CD4-positive, alpha-beta T cell treated with Interleukin-10 for 1 hour (primary cell): ENCODE measurements around the gene KLF3.

Experiments
- DNase-seq: peaks from one replicate; pipeline ENCODE4 v3.0.0-alpha.2; 2020

Gene KLF3

DNA sequence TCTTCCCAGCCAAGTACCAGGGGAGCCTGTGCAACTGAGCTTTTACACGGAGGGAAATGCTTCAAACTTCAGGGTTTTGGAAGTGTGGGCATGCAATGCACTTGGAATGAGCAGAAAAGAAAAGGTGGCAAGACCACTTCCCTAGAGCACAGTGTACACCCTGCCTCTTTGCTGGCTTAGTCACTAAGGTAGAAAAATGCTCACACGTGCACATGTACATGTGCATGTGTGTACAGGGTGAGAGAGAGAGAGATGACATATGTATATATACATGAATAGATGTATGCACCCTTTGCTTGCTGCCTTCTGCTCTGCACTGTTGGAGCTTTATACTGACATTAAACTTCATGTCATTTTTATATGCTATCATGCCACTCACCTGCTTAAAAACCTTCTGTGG, 7.9 kb upstream of the KLF3 start:
- no peak for DNase-seq

DNA sequence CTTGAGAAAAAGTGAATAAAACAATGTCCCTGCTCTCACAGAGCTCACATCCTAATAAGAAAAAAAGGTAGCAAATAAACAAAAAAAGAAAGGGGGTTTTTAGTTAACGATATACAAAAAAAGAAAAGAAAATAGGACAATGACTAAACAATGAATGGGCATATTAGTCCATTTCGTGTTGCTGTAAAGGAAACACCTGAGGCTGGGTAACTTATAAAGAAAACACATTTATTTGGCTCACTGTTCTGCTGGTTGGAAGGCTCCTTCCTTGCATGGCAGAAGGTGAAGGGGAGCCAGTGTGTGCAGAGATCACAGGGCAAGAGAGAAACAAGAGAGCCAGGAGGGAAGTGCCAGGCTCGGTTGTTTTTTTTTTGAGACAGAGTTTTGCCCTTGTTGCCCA, 4.7 kb upstream of the KLF3 start:
- DNase-seq = no peak

DNA sequence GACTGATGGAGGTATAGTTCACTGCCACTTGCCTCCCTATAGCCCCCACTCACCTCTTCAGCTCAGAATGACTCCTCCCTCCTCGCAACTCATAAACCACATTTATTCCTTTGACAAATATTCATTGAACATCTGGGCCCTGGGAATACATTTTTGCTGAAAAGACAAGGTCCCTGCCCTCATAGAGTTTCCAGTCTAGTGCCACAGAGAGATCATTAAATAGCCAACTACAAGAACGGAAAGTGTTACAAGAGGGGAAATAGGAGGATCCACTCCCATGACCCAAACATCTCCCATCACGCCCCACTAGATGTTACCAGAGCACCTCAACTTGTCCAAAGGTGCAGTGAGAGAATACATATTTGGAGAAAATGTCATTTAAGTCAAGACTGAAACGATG, 3.2 kb upstream of the KLF3 start:
- no peak for DNase-seq

DNA sequence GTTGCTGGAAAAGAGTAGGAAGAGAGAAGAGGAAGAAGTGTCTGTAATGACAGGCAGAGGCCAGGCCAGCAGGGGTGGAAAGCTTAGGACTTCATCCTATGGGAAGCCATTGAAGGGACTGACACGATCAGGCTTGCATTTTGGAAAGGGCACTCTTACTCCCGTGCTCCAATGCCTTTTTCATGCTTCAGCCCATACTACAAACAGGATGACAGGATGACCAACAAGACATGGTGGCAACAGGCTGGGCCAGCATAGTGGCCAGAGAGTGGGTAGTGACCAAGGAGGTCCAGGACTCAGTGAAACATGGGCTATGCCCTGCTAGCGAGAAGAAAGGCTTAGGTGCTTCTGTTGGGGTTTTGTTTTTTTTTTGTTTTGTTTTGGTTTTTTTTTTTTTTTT, 2.6 kb upstream of the KLF3 start:
- no peak for DNase-seq

DNA sequence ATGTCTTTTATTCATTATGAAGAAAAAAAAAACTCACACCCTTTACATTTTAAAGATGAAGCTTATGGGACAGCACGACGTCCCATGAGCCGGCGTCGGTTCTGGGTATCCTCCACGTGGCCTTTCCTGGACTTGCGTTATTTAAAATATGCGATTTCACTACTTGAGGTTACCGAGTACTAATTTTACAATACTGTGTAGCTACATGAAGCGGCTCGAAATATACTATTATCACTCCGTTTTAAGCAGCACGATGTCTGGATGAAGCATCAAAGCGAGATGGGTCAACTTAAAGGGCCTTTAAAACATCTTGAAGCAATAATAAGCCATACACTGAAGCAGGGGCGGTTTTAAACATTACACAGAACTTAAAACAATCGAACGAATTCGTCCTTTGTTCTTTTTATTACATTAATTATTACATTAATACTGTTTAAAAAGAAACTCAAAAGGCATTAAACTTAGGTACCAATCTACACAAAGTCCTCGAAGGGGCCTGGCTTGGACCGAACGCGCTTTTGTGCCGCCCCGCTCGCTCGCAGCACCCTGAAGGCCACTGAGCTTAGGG, 1.4 kb upstream of the KLF3 start:
- no peak for DNase-seq

DNA sequence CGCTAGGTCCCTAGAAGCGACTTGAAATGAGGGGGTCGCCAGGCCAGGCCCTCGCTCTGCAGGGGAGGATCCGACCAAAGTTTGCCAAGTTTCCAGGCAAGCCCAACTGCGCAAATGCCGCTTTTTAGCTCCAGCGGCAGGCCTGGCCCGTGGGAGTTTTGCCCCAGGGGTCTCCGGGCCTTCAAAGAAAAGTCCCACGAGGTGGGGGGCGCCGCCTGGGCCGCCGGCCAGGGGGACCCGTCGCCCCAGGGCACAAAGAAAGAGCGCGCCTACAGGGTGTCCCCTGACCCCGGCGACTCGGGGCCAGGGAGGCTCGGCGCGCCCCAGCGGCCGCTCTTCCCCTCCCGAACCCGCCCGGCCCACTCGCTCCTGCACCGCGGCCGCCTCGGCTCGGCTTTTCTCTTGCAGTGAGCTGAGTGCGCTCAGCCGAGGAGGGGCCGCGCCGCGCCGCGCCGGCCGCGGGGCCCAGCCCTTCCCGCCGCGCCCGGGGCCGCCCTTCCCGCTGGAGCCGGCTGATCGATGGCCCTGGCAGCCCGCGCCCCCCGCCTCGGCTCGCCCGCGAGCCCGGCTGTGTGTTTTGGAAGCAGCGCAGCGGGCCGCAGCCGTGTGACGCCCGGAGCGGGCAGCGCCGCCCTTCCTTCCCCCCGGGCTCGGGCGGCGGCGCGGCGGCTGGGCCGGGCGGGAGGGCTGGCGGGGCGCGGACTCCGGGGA, 754 bp upstream of the KLF3 start:
- no peak for DNase-seq

DNA sequence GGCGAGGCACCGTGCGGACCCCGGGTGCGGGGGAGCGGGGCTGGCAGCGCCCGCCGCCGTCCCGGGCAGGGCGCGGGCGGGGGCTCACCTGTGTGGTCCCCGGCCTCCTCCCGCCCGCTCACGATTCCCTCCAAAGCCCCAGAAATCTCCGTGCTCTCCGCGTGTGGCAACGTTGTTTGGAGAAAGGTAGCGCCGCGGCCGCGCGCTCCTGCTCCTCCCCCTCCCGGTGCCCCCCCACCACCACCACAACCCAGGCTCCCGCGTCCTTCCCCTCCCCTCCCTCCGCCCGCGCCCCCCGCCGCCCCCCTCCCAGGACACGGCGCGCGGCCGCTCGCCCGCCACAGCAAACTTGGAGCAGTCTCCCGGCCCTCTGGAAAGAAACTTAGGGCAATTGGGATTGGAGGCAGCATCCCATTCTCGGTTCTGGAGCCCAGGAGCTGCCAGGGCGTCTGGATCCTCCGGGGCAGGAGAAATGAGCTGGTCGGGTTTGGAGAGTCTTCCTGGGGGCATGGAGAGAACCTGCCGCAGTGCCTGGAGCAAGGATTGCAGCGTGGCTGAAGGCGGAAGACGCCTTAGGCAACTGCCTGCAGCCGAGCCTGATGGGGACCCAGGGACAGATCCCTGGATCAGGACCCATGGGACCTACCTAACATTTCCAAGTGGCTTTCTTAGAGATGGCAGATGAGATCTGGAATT, 855 bp downstream of the KLF3 start:
- DNase-seq = peak; percentile 44

DNA sequence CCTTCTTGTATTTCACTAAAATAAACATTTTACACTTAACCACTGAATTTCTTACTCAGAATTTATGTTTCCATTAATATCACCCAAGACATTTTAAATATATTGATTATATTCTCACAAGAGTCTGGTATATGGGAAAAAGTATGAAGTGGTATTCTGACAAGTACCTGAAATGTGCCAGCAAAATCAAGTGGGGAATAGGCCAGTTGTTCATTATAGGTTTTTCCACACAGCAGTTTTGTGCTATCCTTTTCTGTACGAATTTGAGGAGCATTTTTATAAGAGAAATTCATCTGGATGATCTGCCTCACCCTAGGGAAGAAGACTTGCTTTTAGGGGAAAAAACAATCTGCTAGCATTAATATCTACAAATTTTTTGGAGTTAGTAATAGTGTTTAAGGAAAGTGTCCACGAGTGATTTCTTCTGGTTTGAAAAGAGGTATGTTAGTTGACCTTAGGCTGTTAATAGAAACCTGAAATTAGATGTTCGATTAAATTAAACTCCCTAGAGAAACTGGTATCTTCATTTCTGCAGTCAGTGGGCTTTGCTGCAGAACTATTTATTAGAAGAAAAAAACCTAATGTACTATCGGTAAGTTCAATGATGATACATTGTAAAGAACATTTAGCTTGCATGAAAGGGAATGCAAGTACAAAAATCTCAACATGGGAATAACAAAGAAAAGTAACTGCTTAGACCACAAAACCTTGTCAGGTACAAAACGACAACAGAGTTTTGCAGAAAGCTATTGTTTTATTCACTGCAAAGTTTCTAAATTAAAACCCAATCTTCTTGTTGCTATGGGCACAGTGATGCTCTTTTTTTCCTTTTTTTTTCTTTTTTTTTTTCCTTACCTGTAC, 1.8 kb downstream of the KLF3 start:
- DNase-seq = no peak

DNA sequence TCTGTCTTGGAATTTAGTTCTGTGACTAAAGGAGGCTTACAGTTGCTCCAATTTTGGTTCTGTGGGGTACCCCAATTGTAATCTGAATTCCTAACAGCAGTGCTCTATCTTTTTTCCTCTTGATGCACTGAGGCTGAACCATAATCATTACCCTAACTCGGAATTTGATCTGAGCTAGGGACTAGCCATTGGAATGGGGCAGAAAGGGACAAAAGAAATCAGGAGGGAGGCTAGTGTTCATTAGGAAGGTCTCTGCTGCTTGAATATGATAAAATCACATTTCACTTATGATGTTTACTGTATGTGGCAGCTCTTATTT, 2.7 kb downstream of the KLF3 start:
- no peak for DNase-seq

DNA sequence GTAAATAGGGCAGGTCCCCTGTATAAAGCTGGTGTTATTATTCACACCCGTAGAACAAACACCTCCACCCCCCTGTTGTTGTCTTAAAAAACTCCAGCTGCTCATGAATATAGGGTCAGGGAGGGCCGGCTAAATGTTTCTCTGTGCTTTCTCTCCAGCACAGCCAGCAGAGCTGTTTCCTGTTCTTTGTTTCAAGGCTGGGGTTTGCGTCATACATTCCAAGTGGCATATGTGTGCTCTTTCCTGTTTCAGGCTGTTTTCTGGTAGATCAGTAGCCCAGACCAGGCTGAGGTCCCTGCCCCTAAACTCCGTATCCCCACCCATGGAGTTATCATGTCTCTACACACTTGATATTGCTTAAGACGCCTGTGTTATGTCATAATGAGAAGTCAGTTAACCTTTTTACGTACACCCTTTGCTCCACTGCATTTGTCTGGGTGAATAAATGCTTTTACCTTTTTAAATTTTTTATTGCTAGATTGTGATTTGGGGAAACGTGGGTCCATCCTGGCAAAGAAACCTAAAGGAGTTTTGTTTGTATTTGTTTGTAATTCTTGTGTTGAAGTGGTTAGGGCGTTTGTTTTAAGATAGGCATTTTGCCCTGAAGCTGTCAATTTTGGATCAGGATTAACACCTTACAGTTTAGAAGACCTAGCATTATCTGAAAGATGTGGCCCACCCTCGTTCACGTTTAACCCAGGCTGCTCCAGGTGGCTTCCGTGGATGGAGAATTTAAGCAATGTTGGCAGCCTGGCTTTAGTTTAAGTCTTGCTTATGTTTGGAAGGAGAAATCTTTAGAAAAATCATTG, 3.3 kb downstream of the KLF3 start:
- DNase-seq = peak; percentile 79

DNA sequence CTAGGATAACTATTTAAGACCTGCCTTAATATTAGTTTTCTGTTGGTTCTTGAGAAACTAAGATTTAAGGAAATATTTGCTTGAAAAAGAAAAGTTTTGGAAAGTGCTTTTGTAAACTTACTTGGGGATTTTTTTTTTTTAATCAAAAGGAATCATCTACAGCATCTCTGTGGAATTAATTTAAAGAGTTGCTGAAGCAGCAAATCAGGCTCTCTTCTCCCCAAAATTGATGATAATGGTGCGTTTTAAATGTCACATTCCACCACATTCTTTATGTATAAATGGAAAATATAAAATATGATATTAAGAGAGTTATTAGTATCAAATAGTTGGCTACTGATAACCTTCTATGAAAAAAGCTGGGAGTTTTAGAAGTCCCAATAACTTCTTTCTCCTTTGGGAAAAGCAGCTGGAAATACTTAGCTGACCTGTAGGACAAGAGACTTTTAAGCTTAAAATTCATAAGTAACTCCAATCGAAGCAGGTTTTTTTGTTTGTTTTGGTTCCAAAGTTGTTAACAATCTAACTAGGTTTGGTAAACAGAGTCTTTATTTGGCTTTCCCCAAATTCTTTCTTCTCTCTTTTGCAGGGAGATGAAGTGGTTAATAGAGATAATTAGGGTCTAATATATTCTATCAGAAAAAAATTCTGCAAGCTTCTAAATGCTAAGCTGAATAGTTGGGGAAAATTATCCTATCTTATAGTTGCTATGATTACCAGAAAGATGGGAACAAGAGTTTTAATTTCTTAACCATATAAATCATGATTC, 4.4 kb downstream of the KLF3 start:
- no peak for DNase-seq

DNA sequence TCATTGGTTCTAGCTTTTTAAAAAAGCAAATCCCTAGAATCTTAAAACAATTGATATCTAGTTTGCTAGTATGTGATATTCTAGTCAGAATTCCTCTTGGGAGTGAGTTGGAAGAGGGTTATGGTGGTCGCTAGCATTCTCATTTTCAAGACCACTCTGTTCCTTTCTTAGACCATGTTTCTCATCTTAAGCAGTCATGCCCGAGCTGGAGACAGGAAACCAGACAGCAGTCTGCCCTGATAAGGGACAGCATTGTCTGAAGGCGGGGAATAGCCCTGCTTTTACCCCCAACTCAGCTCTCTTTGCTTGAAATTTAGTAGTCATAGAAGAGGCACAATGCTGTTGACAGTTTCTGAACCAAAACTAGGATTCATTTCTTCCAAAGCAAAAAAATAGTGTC, 5.2 kb downstream of the KLF3 start:
- DNase-seq = no peak

DNA sequence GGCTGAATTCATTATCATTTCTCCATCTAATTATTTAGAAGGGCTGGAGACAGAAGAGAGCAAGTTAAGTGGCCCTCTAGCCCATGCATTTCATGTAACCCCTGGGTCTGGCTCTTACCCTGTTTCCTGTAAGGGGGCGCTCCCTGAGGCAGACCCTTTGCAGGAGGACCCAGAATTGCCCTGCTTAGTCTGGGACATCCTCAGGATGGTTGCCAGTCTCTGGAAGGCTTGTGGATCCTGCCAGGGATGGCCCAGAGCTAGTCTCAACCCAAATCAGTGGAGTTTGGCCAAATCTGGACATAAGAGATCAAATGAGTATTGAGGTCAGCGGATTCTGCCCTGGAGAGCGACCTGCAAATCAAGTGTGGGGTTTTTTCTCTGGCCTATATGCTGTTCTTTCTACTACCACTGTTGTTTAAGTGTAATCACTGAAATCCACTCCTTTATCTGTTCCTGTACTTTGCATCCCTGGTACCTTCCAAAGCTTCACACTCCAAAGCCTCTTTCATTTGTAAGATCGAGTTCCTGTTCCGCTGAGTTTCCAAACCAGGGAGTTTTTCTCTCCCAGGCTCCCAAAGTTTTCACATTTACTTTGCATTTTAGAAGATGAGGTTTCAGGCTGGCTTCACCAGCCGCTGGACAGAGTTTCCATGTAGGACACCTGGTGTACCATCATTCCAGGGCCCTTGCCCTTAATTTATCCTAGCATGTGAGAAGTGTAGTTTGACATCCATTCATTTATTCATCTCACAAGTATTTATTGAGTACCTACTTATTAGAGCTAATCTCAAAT, 6.3 kb downstream of the KLF3 start:
- no peak for DNase-seq

DNA sequence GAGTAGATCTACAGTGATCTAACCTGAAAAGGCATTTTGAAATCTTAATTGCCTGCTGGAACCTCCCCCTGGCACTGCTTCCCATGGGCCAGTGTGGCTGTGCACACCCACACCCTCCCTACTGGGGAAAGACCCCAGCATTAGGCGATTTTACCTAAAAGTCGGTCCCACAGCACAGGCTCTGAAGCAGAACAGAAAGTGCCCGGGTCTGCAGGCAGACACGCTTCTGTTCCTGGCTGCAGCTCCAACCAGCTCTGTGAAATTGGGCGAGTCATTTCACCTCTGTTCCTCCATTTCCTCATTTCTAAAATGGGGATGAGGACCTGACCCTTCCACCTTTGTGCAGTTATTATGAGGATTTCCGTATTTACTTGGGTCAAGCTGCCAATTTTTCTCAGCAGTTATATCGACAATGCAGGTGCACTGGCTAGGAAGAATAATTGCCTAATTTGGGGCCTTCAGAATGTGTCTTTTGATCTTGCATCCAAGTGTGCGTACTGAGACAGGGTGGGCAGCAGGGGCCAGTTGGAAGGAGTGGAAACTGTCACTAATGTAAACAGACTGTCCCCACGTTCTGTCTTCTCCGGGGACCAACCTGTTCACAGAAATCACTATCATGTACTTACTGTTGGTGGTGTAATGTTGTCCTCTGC, 7.1 kb downstream of the KLF3 start:
- DNase-seq = no peak

DNA sequence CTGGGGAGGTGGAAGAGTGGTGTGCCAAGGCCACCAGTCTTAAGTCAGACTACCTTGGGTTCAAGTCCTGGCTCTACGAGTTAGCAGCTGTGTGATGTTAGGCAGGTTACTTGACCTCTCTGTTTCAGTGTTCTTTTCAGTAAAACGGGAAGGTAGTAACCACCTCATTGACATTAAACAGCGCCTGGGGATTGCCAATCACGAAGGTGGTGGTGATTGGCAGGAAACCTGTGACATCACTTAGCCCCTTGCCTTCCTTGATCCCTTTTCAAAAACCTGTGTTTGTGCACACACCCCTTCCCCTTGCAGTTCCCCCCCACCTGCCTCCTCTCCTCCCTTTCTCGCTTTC, 7.6 kb downstream of the KLF3 start:
- DNase-seq = peak; percentile 48

DNA sequence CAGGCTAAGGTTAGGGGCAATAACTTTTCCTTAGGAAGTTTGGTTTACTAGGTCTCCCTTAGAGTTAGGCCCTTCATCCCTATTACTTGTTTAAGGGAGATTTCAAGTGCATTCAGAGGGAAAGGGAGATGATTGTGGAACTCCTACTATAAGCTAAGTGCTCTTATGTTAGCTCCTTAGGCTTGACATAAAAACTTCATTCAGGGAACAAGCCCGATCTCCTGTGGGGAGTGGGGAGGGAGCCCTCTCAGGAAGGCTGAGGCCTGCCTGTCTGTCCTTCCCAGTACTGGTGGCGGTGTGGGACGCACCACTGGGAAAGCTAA, 8.0 kb downstream of the KLF3 start:
- DNase-seq = no peak

DNA sequence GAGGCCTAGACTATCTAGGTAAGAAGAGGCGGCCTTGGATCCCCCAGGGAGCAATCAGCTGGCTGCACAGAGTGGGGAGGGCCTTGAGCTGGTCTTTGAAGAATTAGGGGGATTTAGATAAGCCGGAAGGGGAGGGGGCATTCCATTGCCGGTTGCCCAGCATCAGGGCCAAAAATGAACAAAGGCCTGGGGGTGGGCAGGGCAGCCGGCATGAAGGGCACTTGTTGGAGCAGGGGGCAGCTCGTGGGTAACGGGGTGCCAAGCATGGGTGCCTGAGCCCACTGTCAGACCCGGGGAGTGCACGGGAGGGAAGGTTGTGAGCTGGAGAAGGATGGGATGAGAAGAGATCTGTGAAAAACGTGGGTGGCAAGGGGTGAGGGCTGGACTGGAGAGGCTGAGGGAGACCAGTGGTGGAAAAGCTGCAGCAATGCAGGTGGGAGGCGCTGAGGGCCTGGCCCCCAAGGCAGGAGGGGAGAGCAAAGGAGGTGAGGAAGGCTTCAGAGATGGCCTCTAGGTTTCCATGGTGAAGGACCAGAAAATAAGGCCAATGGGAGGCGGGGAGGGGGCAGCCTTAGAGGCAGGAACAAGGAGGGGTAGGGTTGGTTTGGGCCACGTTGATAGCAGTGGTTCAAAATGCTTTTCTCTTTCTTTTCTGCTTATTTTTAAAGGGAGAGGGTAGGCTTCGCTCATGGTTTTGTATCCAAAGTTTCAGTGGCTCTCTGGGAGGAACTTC, 8.6 kb downstream of the KLF3 start:
- DNase-seq = no peak

DNA sequence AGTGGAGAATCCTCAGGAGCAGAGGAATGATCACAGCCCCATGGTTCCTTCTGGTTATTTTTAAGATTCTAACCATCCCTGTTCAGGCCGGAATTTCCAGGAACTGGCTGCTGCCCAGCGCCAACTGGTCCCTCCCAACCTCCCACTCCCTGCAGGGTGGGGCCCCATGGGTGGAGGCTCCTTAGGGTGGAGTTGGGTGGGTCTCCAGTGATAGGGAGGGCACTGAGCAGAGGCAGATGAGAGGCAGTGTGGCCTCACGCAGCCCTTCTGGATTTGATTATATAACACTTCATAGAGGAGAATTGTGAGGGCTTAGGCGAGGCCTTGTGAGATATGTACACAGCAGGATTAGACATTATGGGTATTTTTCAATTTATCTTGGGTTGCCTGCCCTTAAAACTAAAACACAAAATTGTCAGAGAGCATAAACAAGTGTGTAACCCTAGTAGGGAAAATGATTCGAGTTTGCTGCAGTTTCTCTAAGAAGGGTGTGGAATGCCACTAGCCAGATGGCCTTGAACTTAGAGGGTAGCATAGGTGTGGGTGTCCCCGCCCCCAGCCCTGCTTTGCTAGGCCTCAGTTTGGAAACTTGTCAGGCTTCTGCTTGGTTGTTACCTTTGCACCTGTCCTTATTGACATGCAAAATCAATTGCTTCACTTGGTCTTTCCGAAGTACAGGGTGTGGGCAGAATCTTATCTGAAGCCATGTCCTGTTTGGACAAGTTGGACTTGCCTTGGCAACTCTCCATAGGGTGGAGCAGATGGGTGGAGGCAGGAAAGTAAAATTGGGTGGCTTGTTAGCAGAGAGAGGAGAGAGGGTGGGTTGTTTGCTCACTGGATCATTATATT, 9.4 kb downstream of the KLF3 start:
- DNase-seq = no peak
